ENCODE data around the gene AUTS2. TPM values are rescaled to one million over a fixed set of nuclear protein-coding genes. Genes with fewer than 3 reads are reported as not detected.

AUTS2 gene
- total and polyA plus RNA-seq, 2 of the 8 experiments (the other 6 are each of a cell fraction or from before 2014, with no cell fraction given): 25.9 to 101 TPM

DNA sequence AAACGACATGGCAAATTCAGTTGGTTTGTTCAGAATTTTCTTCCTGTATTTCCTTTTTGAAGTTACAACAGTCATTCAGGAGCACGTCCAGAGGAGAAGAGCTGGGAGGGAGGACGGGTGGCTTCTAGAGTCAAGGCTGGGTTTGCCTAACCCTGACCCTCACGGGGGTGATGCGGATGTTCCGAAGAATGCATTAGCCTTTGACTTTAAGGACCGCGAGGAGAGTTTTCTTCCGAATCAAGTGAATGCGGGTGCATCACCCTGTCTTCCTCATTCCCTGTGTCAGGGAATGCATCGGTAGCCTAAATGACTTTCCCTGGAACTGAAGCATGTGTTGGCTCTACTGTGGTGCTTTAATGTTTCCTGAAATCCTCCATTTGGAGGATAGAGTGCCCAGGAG is 1137.0 kb downstream of the AUTS2 start:
- Histone ChIP-seq H3K23ac (ENCODE audit: insufficient read length) (no peak overlapping the region), H3K56ac (replicated peaks; ENCODE audit: insufficient read length, low read depth, low read length) (no peak overlapping the region), H2BK20ac (ENCODE audit: low read length) (no peak overlapping the region), H4K20me1 (replicated peaks in 1 of 2; ENCODE audit: control insufficient read depth in 1 of 2, insufficient read depth in 2 of 2, low read length in 2 of 2) (peaks cover 17 to 29% of the 10 kb centered on the region in 2 experiments), H3K27ac (ENCODE audit: low read depth, low read length) (no peak overlapping the region), H2AFZ (ENCODE audit: low read length) (no peak overlapping the region), H2AK5ac (ENCODE audit: low read depth, low read length) (no peak overlapping the region), H2BK5ac (ENCODE audit: low read depth, low read length) (no peak overlapping the region), H3K9me3 (ENCODE audit: insufficient read depth in 2 of 2, low read depth in 1 of 2, low read length in 1 of 2) (0 out of 4 replicates have a peak, but pooled peaks cover 0 to 2% of the 10 kb centered on the region in 2 experiments), H3K9ac (replicated peaks in 1 of 4; ENCODE audit: extremely low read depth in 1 of 4, low read depth in 3 of 4, low read length in 3 of 4) (no peak overlapping the region), H3K18ac (ENCODE audit: extremely low read depth, low read length) (no peak overlapping the region), H3K4me3 (ENCODE audit: extremely low read depth in 1 of 4, insufficient read depth in 2 of 4, low read depth in 3 of 4, low read length in 4 of 4) (no peak overlapping the region), H2BK15ac (ENCODE audit: low read length) (no peak overlapping the region), H3K79me1 (ENCODE audit: low read depth, low read length) (peaks cover 14% of the 10 kb centered on the region), H3K23me2 (ENCODE audit: low read depth, low read length) (no peaks in the 10 kb centered on the region; the same call in 1 of the 2 replicates), H3K27me3 (replicated peaks in 1 of 4; ENCODE audit: control insufficient read depth in 3 of 4, extremely low read depth in 1 of 4, insufficient read depth in 3 of 4, low read length in 3 of 4) (no peaks in the 10 kb centered on the region), H2BK120ac (replicated peaks; ENCODE audit: low read depth, low read length) (no peak overlapping the region), H3K79me2 (ENCODE audit: control insufficient read depth in 1 of 2, insufficient read depth in 2 of 2, low read length in 2 of 2) (peaks cover 22 to 97% of the 10 kb centered on the region in 2 experiments), H4K8ac (ENCODE audit: extremely low read depth, insufficient read depth, low read length) (no peak overlapping the region), H2BK12ac (ENCODE audit: low read depth, low read length) (no peak overlapping the region), H4K91ac (replicated peaks; ENCODE audit: insufficient read length, low read length) (no peak overlapping the region), H3K4me2 (ENCODE audit: insufficient read depth in 1 of 2, low read depth in 2 of 2, low read length in 2 of 2) (0 out of 4 replicates have a peak overlapping the region, but pooled peaks of 1 of the 2 experiments have one; percentile 3), H3K4ac (replicated peaks; ENCODE audit: insufficient read length, low read depth, low read length) (no peak overlapping the region), H3K14ac (ENCODE audit: insufficient read length) (no peak overlapping the region), H4K5ac (ENCODE audit: insufficient read length, low read depth, low read length) (no peak overlapping the region), H3K36me3 (ENCODE audit: control insufficient read depth in 2 of 4, insufficient read depth in 4 of 4, low read length in 3 of 4) (peaks cover 0 to 12% (median 2%) of the 10 kb centered on the region in 4 experiments; a peak in 1 of 8 replicates), H3K4me1 (replicated peaks in 1 of 4; ENCODE audit: control insufficient read depth in 3 of 4, insufficient read depth in 4 of 4, low read length in 3 of 4) (peaks cover 3 to 35% (median 12%) of the 10 kb centered on the region in 4 experiments)
- WGBS, 2 experiments (ENCODE audit: extremely low coverage in 1 of 2, insufficient coverage in 1 of 2, insufficient read length in 1 of 2, insufficient replicate concordance in 2 of 2, low coverage in 1 of 2, low lambda C conversion rate in 2 of 2, missing lambda C conversion rate in 1 of 2): 67% methylated on average over 11 of the region's 11 CpGs; no CpG with 5 or more reads in 1 of the 2 experiments
- ChIA-PET POLR2A (ENCODE audit: partially characterized antibody) (interaction anchor here (0.6 to 1.1 kb wide), 3 partner anchors 8 to 27 kb away, joined by 3 to 4 read pairs (median 4); no protein-coding TSS in a partner anchor), CTCF (ENCODE audit: partially characterized antibody) (no interaction called here)
- TF ChIP-seq FOSL1 (IDR thresholded peaks at IDR 0.05; ENCODE audit: insufficient read depth, low read depth, low read length) (no peak), HDAC6 (IDR thresholded peaks at IDR 0.05; ENCODE audit: low read depth, low read length) (no peak), CBX5 (IDR thresholded peaks at IDR 0.05; ENCODE audit: low read depth, low read length) (no peak), TEAD4 (IDR thresholded peaks at IDR 0.05; ENCODE audit: low read depth, low read length) (0 out of 2 replicates have a peak, but pooled peaks have one; percentile 18), TCF12 (IDR thresholded peaks at IDR 0.05; ENCODE audit: low read depth, low read length) (no peak), SP4 (IDR thresholded peaks at IDR 0.05; ENCODE audit: low read length) (no peak), EP300 (IDR thresholded peaks at IDR 0.05; ENCODE audit: borderline replicate concordance in 1 of 2, low read depth in 2 of 2, low read length in 2 of 2) (no peak)
- FAIRE-seq (peak; percentile 60), DNase-seq (ENCODE audit: low read depth in 1 of 2, low spot score in 2 of 2) (no peak)
